GM18517 (cell line): Measurements from ENCODE around the gene XYLB.
A peak's percentile ranks its signal among the peaks of the same experiment; 100 is the strongest.
"Not testable (repeated sequence)": the region's sequence is repeated elsewhere in the genome, so short reads cannot be mapped to it uniquely, and the experiment has no call there.

Experiments
- ATAC-seq: cut with Tn5 transposase; IDR thresholded peaks from one replicate; pipeline ENCODE4 v1.9.1; 2021; ENCODE audit warnings: mild to moderate bottlenecking, moderate library complexity; ENCODE audit not compliant: unreplicated experiment

XYLB gene

GRCh38 chr3:38346587-38347410, at the start of gene XYLB:
Gene XYLB, plus strand, starts transcription at chr3:38346785. Its CDS starts 84 bp downstream, at chr3:38346869.
- ATAC-seq = peak; percentile 94

- ATAC-seq = not testable (repeated sequence)
These were observed 49.5 kb upstream of the XYLB start for GRCh38 chr3:38297053-38297452.

GRCh38 chr3:38297537-38297936, 49.0 kb upstream of the XYLB start:
- ATAC-seq = no peak

DNA sequence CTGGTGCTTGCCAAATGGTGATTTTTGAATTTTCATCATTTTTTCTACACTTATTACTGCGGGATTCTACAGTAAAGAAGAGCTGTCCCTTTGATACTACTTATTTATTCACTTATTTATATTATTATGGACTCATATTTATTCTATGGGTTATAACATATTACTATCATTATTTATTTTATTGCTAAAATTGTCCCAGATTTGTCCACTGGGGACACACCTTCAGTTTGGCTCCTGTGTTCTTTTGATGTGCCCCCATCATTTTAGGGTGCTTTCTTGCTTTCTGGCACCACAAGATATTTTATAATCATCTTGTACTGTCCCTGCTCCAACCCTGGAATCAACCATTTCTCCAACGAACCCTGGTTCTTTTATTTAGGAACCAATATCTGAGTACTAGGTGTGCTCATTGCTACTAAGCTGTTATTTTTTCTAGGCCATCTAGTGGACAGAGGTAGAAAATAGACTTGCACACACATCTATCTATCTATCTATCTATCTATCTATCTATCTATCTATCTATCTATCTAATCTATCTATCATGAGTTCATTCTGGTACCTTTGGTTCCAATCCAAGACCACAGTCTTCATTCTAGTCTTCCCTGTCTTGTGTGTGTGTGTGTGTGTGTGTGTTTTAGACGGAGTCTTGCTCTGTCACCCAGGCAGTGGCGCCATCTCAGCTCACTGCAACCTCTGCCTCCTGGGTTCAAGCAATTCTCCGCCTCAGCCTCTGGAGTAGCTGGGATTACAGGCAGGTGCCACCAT, 48.5 kb upstream of the XYLB start:
- ATAC-seq = no peak

GRCh38 chr3:38306941-38307340, 39.6 kb upstream of the XYLB start:
- ATAC-seq = no peak

DNA sequence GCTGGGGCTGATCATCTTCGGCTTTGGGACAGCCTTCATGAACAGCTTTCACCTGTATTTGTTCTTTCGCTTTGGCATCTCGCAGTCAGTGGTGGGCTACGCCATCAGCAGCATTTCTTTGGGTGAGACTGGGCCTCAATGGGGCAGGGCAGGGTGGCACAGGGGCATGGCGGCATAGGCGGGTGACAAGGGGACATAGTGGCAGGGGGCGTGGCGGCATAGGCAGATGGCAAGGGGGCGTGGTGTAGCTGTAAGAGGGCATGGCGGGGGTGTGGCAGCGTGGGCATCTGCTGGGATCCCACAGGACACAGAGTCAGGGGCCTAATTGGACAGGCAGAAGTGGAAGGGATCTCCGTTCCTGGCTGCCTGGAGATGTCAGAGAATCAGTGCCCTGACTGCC, 39.0 kb upstream of the XYLB start:
- ATAC-seq = no peak

- ATAC-seq = no peak
These were observed 38.1 kb upstream of the XYLB start for GRCh38 chr3:38308456-38308855.

- ATAC-seq = no peak
These were observed 35.1 kb upstream of the XYLB start for GRCh38 chr3:38311476-38311875.

DNA sequence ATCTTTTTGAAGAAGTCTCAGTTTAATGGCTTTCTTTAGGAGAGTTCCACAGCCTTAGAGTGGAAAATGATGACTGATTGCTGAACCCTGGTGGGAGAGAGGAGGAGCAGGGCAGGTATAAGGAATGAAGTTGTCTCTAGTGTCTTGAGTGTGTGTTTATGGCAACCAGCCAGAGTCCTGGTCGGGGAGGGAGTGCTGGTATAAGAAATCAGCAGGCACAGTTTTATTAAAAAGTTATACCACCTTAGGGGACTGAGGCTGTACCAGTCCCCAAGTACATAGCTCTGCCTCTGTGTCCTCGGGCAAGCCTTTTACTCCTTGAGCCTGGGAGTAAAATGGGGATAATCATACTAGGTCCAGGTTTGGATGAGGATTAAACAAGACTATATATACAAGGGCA, 34.6 kb upstream of the XYLB start:
- no peak for ATAC-seq

DNA sequence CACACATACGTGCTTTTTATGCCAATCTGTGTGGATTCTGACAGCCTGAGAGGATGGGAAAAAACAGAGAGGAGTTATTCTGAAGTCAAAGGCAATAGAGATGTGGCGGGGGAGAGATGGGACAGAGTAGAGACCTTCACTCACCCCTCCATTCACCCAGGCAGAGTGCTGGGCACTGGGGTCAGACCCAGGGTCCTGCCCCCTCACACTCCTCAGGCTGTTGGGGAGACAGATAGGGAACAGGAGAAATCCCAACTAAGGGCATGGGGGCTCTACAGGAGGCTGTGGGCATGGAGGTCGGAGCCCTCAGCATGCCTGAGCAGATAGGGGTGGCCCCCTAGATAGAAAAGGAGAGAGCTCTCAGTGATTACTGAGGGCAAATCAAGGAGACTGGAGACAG, 34.2 kb upstream of the XYLB start:
- no peak for ATAC-seq

- ATAC-seq = no peak
These were observed 33.3 kb upstream of the XYLB start for GRCh38 chr3:38313263-38313662.

GRCh38 chr3:38313695-38314094, 32.9 kb upstream of the XYLB start:
- no peak for ATAC-seq

GRCh38 chr3:38314112-38314763, 32.3 kb upstream of the XYLB start:
- ATAC-seq = no peak

- no peak for ATAC-seq
These were observed 31.7 kb upstream of the XYLB start for GRCh38 chr3:38314764-38315487.

DNA sequence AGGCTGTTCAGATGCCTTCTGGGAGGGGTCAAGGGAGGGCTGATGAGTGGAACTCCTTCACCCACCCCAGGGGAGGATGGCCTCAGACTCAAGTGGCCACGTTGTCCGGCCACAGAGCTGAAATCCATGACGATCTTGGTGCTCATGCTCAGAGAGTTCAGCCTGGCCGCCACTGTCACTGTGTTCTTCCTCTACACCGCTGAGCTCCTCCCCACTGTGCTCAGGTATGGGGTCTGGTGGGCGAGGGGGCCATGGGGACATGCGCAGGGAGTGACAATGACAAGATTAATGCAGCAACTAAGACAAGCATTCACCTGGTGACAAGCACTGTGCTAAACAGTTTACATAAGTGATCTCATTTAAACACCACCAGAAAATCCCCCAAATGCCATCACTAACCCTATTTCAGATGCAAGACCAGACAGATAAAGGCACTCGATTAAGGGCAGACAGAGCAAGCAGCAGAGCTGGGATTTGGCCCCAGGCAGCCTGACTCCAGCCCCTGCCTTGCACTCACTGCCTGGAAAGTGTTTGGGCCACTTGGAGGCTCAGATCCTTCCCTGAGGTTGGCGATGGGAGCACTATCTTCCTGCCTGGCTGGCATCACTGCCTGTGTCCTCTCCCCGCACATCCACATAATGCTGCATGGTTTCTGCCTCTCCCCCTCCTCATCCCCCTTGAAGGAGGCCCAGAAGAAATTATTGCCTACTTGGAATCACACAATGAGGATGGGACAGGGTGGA, 30.9 kb upstream of the XYLB start:
- ATAC-seq = no peak

GRCh38 chr3:38316356-38317191, 30.0 kb upstream of the XYLB start:
- no peak for ATAC-seq

GRCh38 chr3:38317192-38317759, 29.3 kb upstream of the XYLB start:
- ATAC-seq = no peak

DNA sequence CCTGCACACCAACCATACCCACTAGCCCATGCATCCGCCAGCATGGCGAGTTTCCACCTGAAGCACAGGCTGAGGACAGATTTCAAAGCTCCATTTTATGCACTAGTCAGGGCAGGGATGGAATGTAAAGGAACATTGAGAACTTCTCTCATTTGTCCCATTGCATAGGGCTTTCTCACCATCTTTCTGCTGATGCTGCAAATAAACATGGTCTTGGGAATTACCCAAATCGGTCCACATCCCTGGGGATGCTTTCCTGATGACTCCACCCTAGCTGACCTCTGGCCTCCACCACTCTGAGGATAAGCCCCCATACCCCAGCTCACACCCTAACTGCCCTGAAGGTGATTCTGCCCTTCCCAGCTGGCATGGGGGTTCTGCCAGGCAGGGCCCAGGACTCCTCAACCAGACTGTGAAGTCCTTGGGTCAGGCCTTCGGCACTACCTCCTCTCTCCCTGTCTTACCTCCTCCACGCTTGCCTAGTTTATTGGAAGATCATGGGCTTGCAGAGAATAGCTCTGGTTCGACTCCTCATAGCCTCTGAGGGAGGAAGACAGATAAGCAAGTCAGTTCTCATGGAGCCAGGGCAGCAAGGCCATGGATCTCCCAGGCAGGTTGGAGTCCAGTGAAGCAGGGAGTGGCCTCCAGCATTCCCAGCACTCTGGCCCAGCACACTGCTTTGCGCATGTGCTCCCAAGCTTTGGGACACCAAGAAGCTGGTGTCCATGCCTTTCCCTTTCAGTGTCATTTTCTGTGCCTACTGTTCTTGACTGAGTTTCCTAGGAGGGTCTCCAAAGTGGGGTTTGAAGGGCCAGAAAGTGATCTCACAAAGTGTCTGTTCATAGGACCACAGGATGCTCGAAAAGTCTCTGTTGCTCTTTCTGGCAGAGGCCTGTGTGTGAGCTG, 27.6 kb upstream of the XYLB start:
- ATAC-seq = no peak
